Adrenal gland (tissue), 5 donors: ENCODE data around the gene AP2S1.

ENCODE experiments used
- POLR2A ChIP-seq, 2 donors: fragments of 450-650 bp; IDR thresholded peaks; one replicate each; pipeline ENCODE4 v1.6.1; 2017; ENCODE audit warnings: antibody characterized with exemption in 2 of 2, mild to moderate bottlenecking in 2 of 2, moderate library complexity in 1 of 2
- TF ChIP-seq, protein P1 (sequence below), 6 experiments: fragments of 450-650 bp in 4 of 6; fragments of 200-600 bp in 2 of 6; sonication (generic) in 1 of 6; IDR thresholded peaks; 1 replicate in 5 of 6; 2 replicates in 1 of 6; pipeline versions ENCODE4 v1.5.1 to v1.8.0; 2016 to 2021; ENCODE audit warnings: antibody characterized with exemption in 6 of 6, mild to moderate bottlenecking in 2 of 6, moderate library complexity in 1 of 6
- donor health status: DM: no; HTN: no; CAD: no.

GRCh38 chr19:46834984-46835383 lies 15.7 kb downstream of the AP2S1 start:
- TF ChIP-seq POLR2A (IDR thresholded peaks at IDR 0.05), result no peak
- TF ChIP-seq, protein P1, sequence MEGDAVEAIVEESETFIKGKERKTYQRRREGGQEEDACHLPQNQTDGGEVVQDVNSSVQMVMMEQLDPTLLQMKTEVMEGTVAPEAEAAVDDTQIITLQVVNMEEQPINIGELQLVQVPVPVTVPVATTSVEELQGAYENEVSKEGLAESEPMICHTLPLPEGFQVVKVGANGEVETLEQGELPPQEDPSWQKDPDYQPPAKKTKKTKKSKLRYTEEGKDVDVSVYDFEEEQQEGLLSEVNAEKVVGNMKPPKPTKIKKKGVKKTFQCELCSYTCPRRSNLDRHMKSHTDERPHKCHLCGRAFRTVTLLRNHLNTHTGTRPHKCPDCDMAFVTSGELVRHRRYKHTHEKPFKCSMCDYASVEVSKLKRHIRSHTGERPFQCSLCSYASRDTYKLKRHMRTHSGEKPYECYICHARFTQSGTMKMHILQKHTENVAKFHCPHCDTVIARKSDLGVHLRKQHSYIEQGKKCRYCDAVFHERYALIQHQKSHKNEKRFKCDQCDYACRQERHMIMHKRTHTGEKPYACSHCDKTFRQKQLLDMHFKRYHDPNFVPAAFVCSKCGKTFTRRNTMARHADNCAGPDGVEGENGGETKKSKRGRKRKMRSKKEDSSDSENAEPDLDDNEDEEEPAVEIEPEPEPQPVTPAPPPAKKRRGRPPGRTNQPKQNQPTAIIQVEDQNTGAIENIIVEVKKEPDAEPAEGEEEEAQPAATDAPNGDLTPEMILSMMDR (IDR thresholded peaks at IDR 0.05), result no peak
